ENCODE results near the gene INTS6L. TPM values are rescaled to one million over a fixed set of nuclear protein-coding genes. Genes with fewer than 3 reads are reported as not detected.
A peak's percentile ranks its signal among the peaks of the same experiment; 100 is the strongest.

INTS6L gene, protein sequence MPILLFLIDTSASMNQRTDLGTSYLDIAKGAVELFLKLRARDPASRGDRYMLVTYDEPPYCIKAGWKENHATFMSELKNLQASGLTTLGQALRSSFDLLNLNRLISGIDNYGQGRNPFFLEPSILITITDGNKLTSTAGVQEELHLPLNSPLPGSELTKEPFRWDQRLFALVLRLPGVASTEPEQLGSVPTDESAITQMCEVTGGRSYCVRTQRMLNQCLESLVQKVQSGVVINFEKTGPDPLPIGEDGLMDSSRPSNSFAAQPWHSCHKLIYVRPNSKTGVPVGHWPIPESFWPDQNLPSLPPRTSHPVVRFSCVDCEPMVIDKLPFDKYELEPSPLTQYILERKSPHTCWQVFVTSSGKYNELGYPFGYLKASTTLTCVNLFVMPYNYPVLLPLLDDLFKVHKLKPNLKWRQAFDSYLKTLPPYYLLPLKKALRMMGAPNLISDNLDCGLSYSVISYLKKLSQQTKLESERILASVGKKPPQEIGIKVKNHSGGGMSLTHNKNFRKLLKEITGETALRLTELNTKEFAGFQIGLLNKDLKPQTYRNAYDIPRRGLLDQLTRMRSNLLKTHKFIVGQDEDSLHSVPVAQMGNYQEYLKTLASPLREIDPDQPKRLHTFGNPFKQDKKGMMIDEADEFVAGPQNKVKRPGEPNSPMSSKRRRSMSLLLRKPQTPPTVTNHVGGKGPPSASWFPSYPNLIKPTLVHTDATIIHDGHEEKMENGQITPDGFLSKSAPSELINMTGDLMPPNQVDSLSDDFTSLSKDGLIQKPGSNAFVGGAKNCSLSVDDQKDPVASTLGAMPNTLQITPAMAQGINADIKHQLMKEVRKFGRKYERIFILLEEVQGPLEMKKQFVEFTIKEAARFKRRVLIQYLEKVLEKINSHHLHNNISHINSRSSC
- polyA plus RNA-seq (44.8 and 57.1 TPM in 2 replicates), polyA minus RNA-seq (37.7 and 38.5 TPM in 2 replicates)

DNA sequence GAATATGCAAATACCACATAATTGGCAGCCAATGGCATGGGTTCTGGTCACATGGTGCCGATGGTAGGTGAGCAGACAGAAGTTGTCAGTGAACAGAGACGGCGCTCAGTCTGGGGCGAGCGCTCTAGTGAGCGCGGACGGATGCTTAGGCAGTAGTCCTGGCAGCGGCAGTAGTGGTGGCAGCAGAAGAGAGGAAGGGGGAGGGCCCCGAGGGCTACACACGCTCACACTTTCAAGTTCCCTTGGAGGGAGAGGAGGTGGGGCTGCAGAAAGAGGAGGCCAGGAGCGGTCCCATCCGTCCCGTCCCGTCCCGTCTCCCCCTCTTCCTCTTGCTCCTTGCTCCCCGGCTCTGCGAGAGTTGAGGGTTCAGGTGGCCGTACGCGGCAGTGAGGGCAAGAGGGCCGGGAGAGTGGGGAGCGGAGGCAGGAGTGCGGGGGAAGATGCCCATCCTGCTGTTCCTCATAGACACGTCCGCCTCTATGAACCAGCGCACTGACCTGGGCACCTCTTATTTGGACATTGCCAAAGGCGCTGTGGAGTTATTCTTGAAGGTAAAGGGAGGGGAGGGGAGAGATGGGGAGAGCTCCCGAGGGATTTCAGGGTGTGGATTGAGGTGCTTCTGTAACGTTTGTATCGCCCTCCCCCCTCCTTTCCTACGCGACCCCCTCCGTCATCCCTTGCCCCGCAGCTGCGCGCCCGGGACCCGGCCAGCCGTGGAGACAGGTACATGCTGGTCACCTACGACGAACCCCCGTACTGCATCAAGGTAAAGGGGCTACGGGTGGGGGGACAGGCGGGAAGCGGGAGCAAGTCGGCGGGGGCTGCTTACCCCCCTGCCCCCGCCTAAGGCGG lies at the start of gene INTS6L:
INTS6L (plus strand) TSS at position 108 of the 852 bp plus-strand sequence; CDS start at position 441, 333 bp downstream.
- peak; percentile 86 for TF ChIP-seq POLR2AphosphoS5 (IDR thresholded peaks at IDR 0.05)
- TF ChIP-seq, protein P1, sequence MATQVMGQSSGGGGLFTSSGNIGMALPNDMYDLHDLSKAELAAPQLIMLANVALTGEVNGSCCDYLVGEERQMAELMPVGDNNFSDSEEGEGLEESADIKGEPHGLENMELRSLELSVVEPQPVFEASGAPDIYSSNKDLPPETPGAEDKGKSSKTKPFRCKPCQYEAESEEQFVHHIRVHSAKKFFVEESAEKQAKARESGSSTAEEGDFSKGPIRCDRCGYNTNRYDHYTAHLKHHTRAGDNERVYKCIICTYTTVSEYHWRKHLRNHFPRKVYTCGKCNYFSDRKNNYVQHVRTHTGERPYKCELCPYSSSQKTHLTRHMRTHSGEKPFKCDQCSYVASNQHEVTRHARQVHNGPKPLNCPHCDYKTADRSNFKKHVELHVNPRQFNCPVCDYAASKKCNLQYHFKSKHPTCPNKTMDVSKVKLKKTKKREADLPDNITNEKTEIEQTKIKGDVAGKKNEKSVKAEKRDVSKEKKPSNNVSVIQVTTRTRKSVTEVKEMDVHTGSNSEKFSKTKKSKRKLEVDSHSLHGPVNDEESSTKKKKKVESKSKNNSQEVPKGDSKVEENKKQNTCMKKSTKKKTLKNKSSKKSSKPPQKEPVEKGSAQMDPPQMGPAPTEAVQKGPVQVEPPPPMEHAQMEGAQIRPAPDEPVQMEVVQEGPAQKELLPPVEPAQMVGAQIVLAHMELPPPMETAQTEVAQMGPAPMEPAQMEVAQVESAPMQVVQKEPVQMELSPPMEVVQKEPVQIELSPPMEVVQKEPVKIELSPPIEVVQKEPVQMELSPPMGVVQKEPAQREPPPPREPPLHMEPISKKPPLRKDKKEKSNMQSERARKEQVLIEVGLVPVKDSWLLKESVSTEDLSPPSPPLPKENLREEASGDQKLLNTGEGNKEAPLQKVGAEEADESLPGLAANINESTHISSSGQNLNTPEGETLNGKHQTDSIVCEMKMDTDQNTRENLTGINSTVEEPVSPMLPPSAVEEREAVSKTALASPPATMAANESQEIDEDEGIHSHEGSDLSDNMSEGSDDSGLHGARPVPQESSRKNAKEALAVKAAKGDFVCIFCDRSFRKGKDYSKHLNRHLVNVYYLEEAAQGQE (IDR thresholded peaks at IDR 0.05; ENCODE audit: borderline replicate concordance), result peak; percentile 29
- TF ChIP-seq EP300 (conservative IDR thresholded peaks at IDR 0.05; ENCODE audit: poor library complexity, severe bottlenecking), result peak; percentile 19
- peak; percentile 20 for TF ChIP-seq MXI1 (conservative IDR thresholded peaks at IDR 0.05; ENCODE audit: poor library complexity, severe bottlenecking)
- no peak for TF ChIP-seq SMC3 (conservative IDR thresholded peaks at IDR 0.05; ENCODE audit: poor library complexity)
- TF ChIP-seq TAF1 (IDR thresholded peaks at IDR 0.05; ENCODE audit: low read depth), result peak; percentile 67
- TF ChIP-seq EZH2 (IDR thresholded peaks at IDR 0.05; ENCODE audit: borderline replicate concordance, insufficient read depth, low read length, poor library complexity, severe bottlenecking), result no peak
- TF ChIP-seq, protein P2, sequence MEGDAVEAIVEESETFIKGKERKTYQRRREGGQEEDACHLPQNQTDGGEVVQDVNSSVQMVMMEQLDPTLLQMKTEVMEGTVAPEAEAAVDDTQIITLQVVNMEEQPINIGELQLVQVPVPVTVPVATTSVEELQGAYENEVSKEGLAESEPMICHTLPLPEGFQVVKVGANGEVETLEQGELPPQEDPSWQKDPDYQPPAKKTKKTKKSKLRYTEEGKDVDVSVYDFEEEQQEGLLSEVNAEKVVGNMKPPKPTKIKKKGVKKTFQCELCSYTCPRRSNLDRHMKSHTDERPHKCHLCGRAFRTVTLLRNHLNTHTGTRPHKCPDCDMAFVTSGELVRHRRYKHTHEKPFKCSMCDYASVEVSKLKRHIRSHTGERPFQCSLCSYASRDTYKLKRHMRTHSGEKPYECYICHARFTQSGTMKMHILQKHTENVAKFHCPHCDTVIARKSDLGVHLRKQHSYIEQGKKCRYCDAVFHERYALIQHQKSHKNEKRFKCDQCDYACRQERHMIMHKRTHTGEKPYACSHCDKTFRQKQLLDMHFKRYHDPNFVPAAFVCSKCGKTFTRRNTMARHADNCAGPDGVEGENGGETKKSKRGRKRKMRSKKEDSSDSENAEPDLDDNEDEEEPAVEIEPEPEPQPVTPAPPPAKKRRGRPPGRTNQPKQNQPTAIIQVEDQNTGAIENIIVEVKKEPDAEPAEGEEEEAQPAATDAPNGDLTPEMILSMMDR (IDR thresholded peaks at IDR 0.05; ENCODE audit: poor library complexity, severe bottlenecking), result no peak
- no peak for TF ChIP-seq RAD21 (conservative IDR thresholded peaks at IDR 0.05)
- H3K36me3 ChIP-seq (ENCODE audit: insufficient read depth, low read length), result no peaks in the 10 kb centered on the region
- peaks cover 4% of the 10 kb centered on the region for H3K79me2 ChIP-seq (replicated peaks; ENCODE audit: insufficient read depth, low read length)
- H3K9ac ChIP-seq (ENCODE audit: low read length), result peak within 1 kb of the TSS; percentile 88
- H3K27me3 ChIP-seq (ENCODE audit: insufficient read depth, low read depth, low read length), result no peaks in the 10 kb centered on the region
- H3K4me3 ChIP-seq (ENCODE audit: low read length), result peak within 1 kb of the TSS; percentile 80
- peak within 1 kb of the TSS; percentile 21 for H2AFZ ChIP-seq (ENCODE audit: low read depth, low read length)
- H3K9me2 ChIP-seq (ENCODE audit: insufficient read depth, low read length), result no peaks in the 10 kb centered on the region
- peak within 1 kb of the TSS; percentile 85 for H3K27ac ChIP-seq (ENCODE audit: low read length)
- H3F3A ChIP-seq (ENCODE audit: insufficient read depth, low read length, poor library complexity, severe bottlenecking), result no peaks in the 10 kb centered on the region
- H3K4me2 ChIP-seq (ENCODE audit: low read length), result no peak within 1 kb of the TSS
- no peaks in the 10 kb centered on the region for H3K9me3 ChIP-seq (ENCODE audit: low read length)
- H4K20me1 ChIP-seq (ENCODE audit: insufficient read depth), result no peaks in the 10 kb centered on the region

Data from neural cell (in vitro differentiated cells).